Stimulated activated CD4-positive, alpha-beta T cell treated with anti-CD3 and anti-CD28 coated beads, Interleukin-2, amount 100 ng/mL, for 24 hours (primary cell): ENCODE data around the gene FBXL7.

ENCODE experiments used
- DNase-seq, 2 donors: peaks; one replicate each; pipeline ENCODE4 v3.0.0-alpha.2; 2020

FBXL7 gene

GRCh38 chr5:15547261-15547839 lies 47.4 kb downstream of the FBXL7 start:
- DNase-seq, result no peak

GRCh38 chr5:15549961-15550360 lies 50.0 kb downstream of the FBXL7 start:
- no peak for DNase-seq

GRCh38 chr5:15550502-15551112 lies 50.6 kb downstream of the FBXL7 start:
- DNase-seq, result no peak

GRCh38 chr5:15551113-15551504 lies 51.1 kb downstream of the FBXL7 start:
- DNase-seq, result no peak

GRCh38 chr5:15554542-15554941 lies 54.6 kb downstream of the FBXL7 start:
- DNase-seq, result no peak

GRCh38 chr5:15555176-15555575 lies 55.2 kb downstream of the FBXL7 start:
- DNase-seq, result no peak

GRCh38 chr5:15558240-15558639 lies 58.3 kb downstream of the FBXL7 start:
- DNase-seq, result no peak

- DNase-seq, result no peak
Observed at GRCh38 chr5:15558681-15559080, 58.7 kb downstream of the FBXL7 start.

- no peak for DNase-seq
Observed at GRCh38 chr5:15560421-15560820, 60.4 kb downstream of the FBXL7 start.

GRCh38 chr5:15564523-15564922 lies 64.5 kb downstream of the FBXL7 start:
- DNase-seq, result no peak

GRCh38 chr5:15564957-15565356 lies 65.0 kb downstream of the FBXL7 start:
- no peak for DNase-seq

- no peak for DNase-seq
Observed at GRCh38 chr5:15566306-15566705, 66.3 kb downstream of the FBXL7 start.

GRCh38 chr5:15566789-15567188 lies 66.8 kb downstream of the FBXL7 start:
- no peak for DNase-seq

- DNase-seq, result no peak
Observed at GRCh38 chr5:15570491-15570890, 70.5 kb downstream of the FBXL7 start.

- no peak for DNase-seq
Observed at GRCh38 chr5:15571081-15571480, 71.1 kb downstream of the FBXL7 start.

- no peak for DNase-seq
Observed at GRCh38 chr5:15571618-15572017, 71.6 kb downstream of the FBXL7 start.

GRCh38 chr5:15573590-15573989 lies 73.6 kb downstream of the FBXL7 start:
- no peak for DNase-seq

- DNase-seq, result no peak
Observed at GRCh38 chr5:15574128-15574527, 74.1 kb downstream of the FBXL7 start.

GRCh38 chr5:15574806-15575325 lies 74.9 kb downstream of the FBXL7 start:
- DNase-seq, result no peak

GRCh38 chr5:15575666-15576065 lies 75.7 kb downstream of the FBXL7 start:
- DNase-seq, result no peak

GRCh38 chr5:15577132-15577531 lies 77.2 kb downstream of the FBXL7 start:
- DNase-seq, result no peak

- DNase-seq, result no peak
Observed at GRCh38 chr5:15577831-15578230, 77.9 kb downstream of the FBXL7 start.

GRCh38 chr5:15579193-15579990 lies 79.4 kb downstream of the FBXL7 start:
- DNase-seq, result no peak

GRCh38 chr5:15584528-15584927 lies 84.5 kb downstream of the FBXL7 start:
- DNase-seq, result no peak
